Caco-2 (cell line): ENCODE data around the gene GPX4. TPM values are rescaled to one million over a fixed set of nuclear protein-coding genes. Genes with fewer than 3 reads are reported as not detected.

ENCODE experiments used
- BruUV-seq: library from RNA; stranded (reverse); fragments of 400-500 nt; replicated peaks from 2 replicates; lab custom pipeline; 2021; lab: Mats Ljungman, UMichigan
- CTCF ChIA-PET: fragments of 300-600 bp; sonication (Branson Sonifier 250); formaldehyde crosslinking; loops from one replicate; lab custom pipeline; 2022; ENCODE audit warnings: antibody characterized with exemption; lab: Charles Lee
- POLR2A ChIA-PET: fragments of 300-600 bp; sonication (Branson Sonifier 250); formaldehyde crosslinking; loops from one replicate; lab custom pipeline; 2022; ENCODE audit warnings: antibody characterized with exemption; lab: Charles Lee
- DNase-seq, 2 experiments: peaks; one replicate each; pipeline versions ENCODE4 v3.0.0 to v3.0.0-alpha.2; 2020 to 2022
- H3K27me3 ChIP-seq: replicated peaks from 2 replicates; pipeline ENCODE4 v1.6.0; 2011; ENCODE audit warnings: low read length; ENCODE audit not compliant: control insufficient read depth, insufficient read depth
- H3K36me3 ChIP-seq: 2 replicates; pipeline ENCODE4 v1.5.1; 2011; ENCODE audit warnings: low read length; ENCODE audit not compliant: control insufficient read depth, insufficient read depth
- H3K4me1 ChIP-seq: fragments of 250-450 bp; sonication (Bioruptor Pico); 2 replicates; pipeline ENCODE4 v1.5.1; 2020; ENCODE audit warnings: mild to moderate bottlenecking
- H3K4me3 ChIP-seq: 2 replicates; pipeline ENCODE4 v1.5.1; 2011; ENCODE audit warnings: low read depth, mild to moderate bottlenecking, control low read depth, low read length
- H3K9me3 ChIP-seq: fragments of 250-450 bp; sonication (Bioruptor Pico); 2 replicates; pipeline ENCODE4 v1.5.1; 2020; ENCODE audit warnings: mild to moderate bottlenecking, moderate library complexity
- H3K27ac Mint-ChIP-seq: one replicate; pipeline ENCODE4 v1.8.0; 2022; ENCODE audit warnings: mixed read lengths; ENCODE audit not compliant: unreplicated experiment
- H3K27me3 Mint-ChIP-seq: one replicate; pipeline ENCODE4 v1.8.0; 2022; ENCODE audit warnings: mixed read lengths; ENCODE audit not compliant: insufficient read depth, unreplicated experiment
- H3K36me3 Mint-ChIP-seq: one replicate; pipeline ENCODE4 v1.8.0; 2022; ENCODE audit warnings: mild to moderate bottlenecking, mixed read lengths; ENCODE audit not compliant: insufficient read depth, unreplicated experiment
- H3K4me1 Mint-ChIP-seq: one replicate; pipeline ENCODE4 v1.8.0; 2022; ENCODE audit warnings: low read depth, mixed read lengths; ENCODE audit not compliant: unreplicated experiment
- H3K4me3 Mint-ChIP-seq: one replicate; pipeline ENCODE4 v1.8.0; 2022; ENCODE audit warnings: mild to moderate bottlenecking, moderate library complexity, mixed read lengths; ENCODE audit not compliant: unreplicated experiment
- H3K9me3 Mint-ChIP-seq: one replicate; pipeline ENCODE4 v1.8.0; 2022; ENCODE audit warnings: mixed read lengths; ENCODE audit not compliant: unreplicated experiment
- CTCF ChIP-seq, 2 experiments: fragments of 200-600 bp in 1 of 2; IDR thresholded peaks; 1 replicate in 1 of 2; 2 replicates in 1 of 2; pipeline versions ENCODE4 v1.5.1 to v1.8.0; 2011 to 2022; ENCODE audit warnings: antibody characterized with exemption in 1 of 2, control low read depth in 1 of 2, inconsistent platforms in 1 of 2, low read depth in 1 of 2, low read length in 1 of 2, mild to moderate bottlenecking in 1 of 2, moderate library complexity in 1 of 2; ENCODE audit not compliant: insufficient read depth in 1 of 2, severe bottlenecking in 1 of 2, unreplicated experiment in 1 of 2
- intact Hi-C: fragments of 100-400 bp; cut with micrococcal nuclease; formaldehyde crosslinking; loops from one replicate; pipeline ENCODE4 v1.10.0; 2022; ENCODE audit not compliant: unreplicated experiment
- total RNA-seq: library from RNA; stranded (reverse); gene quantifications from 2 replicates; pipeline ENCODE4 v1.2.3, GENCODE V29; 2022

Gene GPX4
- total RNA-seq, 1 experiment from 2014 or later, result 500 TPM

GRCh38 chr19:1111641-1112267 lies 8.0 kb downstream of the GPX4 start:
- peaks cover 54% of the 10 kb centered on the region for H3K36me3 Mint-ChIP-seq
- H3K4me1 Mint-ChIP-seq, result no peaks in the 10 kb centered on the region
- no peak for TF ChIP-seq CTCF (IDR thresholded peaks at IDR 0.05; ENCODE audit: insufficient read depth in 1 of 2, low read depth in 1 of 2, low read length in 1 of 2, severe bottlenecking in 1 of 2, unreplicated experiment in 1 of 2)
- H3K27me3 ChIP-seq, result no peaks in the 10 kb centered on the region
- H3K36me3 ChIP-seq, result peaks cover 1% of the 10 kb centered on the region
- no peak for DNase-seq
- POLR2A ChIA-PET, result no interaction called here
- H3K27me3 Mint-ChIP-seq, result no peaks in the 10 kb centered on the region
- BruUV-seq, result no TSS peak
- H3K9me3 ChIP-seq, result no peaks in the 10 kb centered on the region
- CTCF ChIA-PET, result interaction anchor here (0.6 kb wide), 1 partner anchor 150 kb away, joined by 4 read pairs; no protein-coding TSS in a partner anchor
- H3K9me3 Mint-ChIP-seq, result no peaks in the 10 kb centered on the region
- intact Hi-C loops, result loop anchor here (5.0 kb wide), 1 partner anchor 81 kb away; no protein-coding TSS in a partner anchor
- peaks cover 5% of the 10 kb centered on the region; the same call in 1 of the 2 replicates for H3K4me1 ChIP-seq
- no peak overlapping the region for H3K4me3 ChIP-seq
- H3K4me3 Mint-ChIP-seq, result no peak overlapping the region
- H3K27ac Mint-ChIP-seq, result no peak overlapping the region

- Mint-ChIP-seq H3K4me3 (no peak overlapping the region), H3K9me3 (no peaks in the 10 kb centered on the region), H3K36me3 (peaks cover 51% of the 10 kb centered on the region), H3K4me1 (no peaks in the 10 kb centered on the region), H3K27me3 (no peaks in the 10 kb centered on the region), H3K27ac (no peak overlapping the region)
- intact Hi-C loops, result loop anchor here (5.0 kb wide), 1 partner anchor 80 kb away; no protein-coding TSS in a partner anchor
- Histone ChIP-seq H3K36me3 (peaks cover 2% of the 10 kb centered on the region), H3K27me3 (no peaks in the 10 kb centered on the region), H3K9me3 (no peaks in the 10 kb centered on the region), H3K4me3 (no peak overlapping the region), H3K4me1 (peaks cover 5% of the 10 kb centered on the region; the same call in 1 of the 2 replicates)
- ChIA-PET CTCF (interaction anchor here (0.6 kb wide), 1 partner anchor 150 kb away, joined by 4 read pairs; no protein-coding TSS in a partner anchor), POLR2A (interaction anchor here (1.1 kb wide), 1 partner anchor 8 kb away, joined by 3 read pairs; no protein-coding TSS in a partner anchor)
- BruUV-seq, result no TSS peak
- no peak for TF ChIP-seq CTCF (IDR thresholded peaks at IDR 0.05; ENCODE audit: insufficient read depth in 1 of 2, low read depth in 1 of 2, low read length in 1 of 2, severe bottlenecking in 1 of 2, unreplicated experiment in 1 of 2)
- no peak for DNase-seq
Measured at GRCh38 chr19:1112268-1113029, 8.7 kb downstream of the GPX4 start.
